K562 (cell line): ENCODE data around the gene CGA. TPM values are rescaled to one million over a fixed set of nuclear protein-coding genes. Genes with fewer than 3 reads are reported as not detected.

Experiments
- ATAC-seq: fragments of 200-7000 bp; cut with Tn5 transposase; 3 replicates; pipeline ENCODE4 v1.9.1; 2020; ENCODE audit warnings: moderate library complexity
- BruUV-seq: library from RNA; stranded (reverse); fragments of 400-500 nt; replicated peaks from 2 replicates; lab custom pipeline; 2021; lab: Mats Ljungman, UMichigan
- CTCF ChIA-PET: fragments of 300-600 bp; formaldehyde crosslinking; extraction: SDS; loops from one replicate; lab custom pipeline; 2021; ENCODE audit warnings: low intra/inter-chr PET ratio; lab: Yijun Ruan, JAX
- POLR2A ChIA-PET: fragments of 300-600, 350-650 bp; sonication (Branson Sonifier 250); formaldehyde crosslinking; extraction: SDS; loops from one replicate; lab custom pipeline; 2021; ENCODE audit warnings: antibody characterized with exemption, inconsistent platforms; lab: Yijun Ruan, JAX
- DNase-seq, 4 experiments: peaks; one replicate each; pipeline versions ENCODE4 v3.0.0 to v3.0.0-alpha.2; 2011 to 2018; ENCODE audit warnings: low spot score in 3 of 4, mixed read lengths in 3 of 4; ENCODE audit errors: extremely low read depth in 1 of 4
- FAIRE-seq: peaks from 2 replicates; lab custom pipeline; 2011; peaks lifted over from hg19 to GRCh38; lab: Jason Lieb, UNC
- H2AFZ ChIP-seq: 2 replicates; pipeline ENCODE4 v1.6.0; 2011; ENCODE audit warnings: low read depth, low read length, control low read depth, inconsistent platforms
- H3K27ac ChIP-seq: fragments of 200-600 bp; 3 replicates; pipeline ENCODE4 v1.8.0; 2011; ENCODE audit warnings: low read depth, mild to moderate bottlenecking, control low read depth, inconsistent platforms, low read length, moderate library complexity, mixed read lengths; ENCODE audit errors: extremely low read depth
- H3K27me3 ChIP-seq, 2 experiments: fragments of 300-600 bp in 1 of 2; 2 replicates in 1 of 2; 3 replicates in 1 of 2; pipeline versions ENCODE4 v1.6.0 to v1.8.0; 2011; ENCODE audit warnings: inconsistent platforms in 2 of 2, low read length in 2 of 2, mild to moderate bottlenecking in 1 of 2, mixed read lengths in 1 of 2, moderate library complexity in 1 of 2; ENCODE audit not compliant: control insufficient read depth in 2 of 2, insufficient read depth in 2 of 2
- H3K36me3 ChIP-seq: fragments of 300-600 bp; 3 replicates; pipeline ENCODE4 v1.8.0; 2011; ENCODE audit warnings: mild to moderate bottlenecking, low read length, inconsistent platforms; ENCODE audit not compliant: control insufficient read depth, insufficient read depth
- H3K4me1 ChIP-seq, 2 experiments: fragments of 200-600 bp in 1 of 2; replicated peaks in 1 of 2; 2 replicates in 1 of 2; 3 replicates in 1 of 2; pipeline versions ENCODE4 v1.5.1 to v1.8.0; 2011; ENCODE audit warnings: inconsistent platforms in 2 of 2, low read length in 2 of 2, mild to moderate bottlenecking in 1 of 2, mixed read lengths in 1 of 2, moderate library complexity in 1 of 2; ENCODE audit not compliant: control insufficient read depth in 2 of 2, insufficient read depth in 2 of 2
- H3K4me2 ChIP-seq: 2 replicates; pipeline ENCODE4 v1.6.1; 2011; ENCODE audit warnings: low read length, control low read depth, inconsistent platforms, mixed read lengths; ENCODE audit not compliant: insufficient read depth
- H3K4me3 ChIP-seq: fragments of 200-600 bp; sonication (generic), shearing (Covaris generic); 2 replicates; pipeline ENCODE4 v1.5.1; 2016; ENCODE audit warnings: control low read depth, inconsistent platforms
- H3K79me2 ChIP-seq: fragments of 200-600 bp; 3 replicates; pipeline ENCODE4 v1.8.0; 2011; ENCODE audit warnings: low read length, inconsistent platforms; ENCODE audit not compliant: control insufficient read depth, insufficient read depth
- H3K9ac ChIP-seq, 2 experiments: 2 replicates each; pipeline versions ENCODE4 v1.6.0 to v1.6.1; 2011; ENCODE audit warnings: low read depth in 2 of 2, low read length in 2 of 2, control low read depth in 1 of 2, inconsistent platforms in 1 of 2, mild to moderate bottlenecking in 1 of 2, mixed read lengths in 1 of 2; ENCODE audit not compliant: insufficient read depth in 1 of 2
- H3K9me1 ChIP-seq: one replicate; pipeline ENCODE4 v1.6.0; 2011; ENCODE audit warnings: inconsistent platforms, mild to moderate bottlenecking, low read length, moderate library complexity; ENCODE audit not compliant: control insufficient read depth, insufficient read depth
- H3K9me3 ChIP-seq: replicated peaks from 2 replicates; pipeline ENCODE4 v1.5.1; 2011; ENCODE audit warnings: low read depth, low read length, inconsistent platforms; ENCODE audit not compliant: control insufficient read depth, insufficient read depth
- H4K20me1 ChIP-seq: replicated peaks from 2 replicates; pipeline ENCODE4 v1.6.1; 2011; ENCODE audit warnings: low read length, inconsistent platforms, mixed read lengths; ENCODE audit not compliant: control insufficient read depth, insufficient read depth
- CBX1 ChIP-seq: sonication (generic); IDR thresholded peaks from 2 replicates; pipeline ENCODE4 v1.6.1; 2016; ENCODE audit warnings: antibody characterized with exemption, low read depth, mild to moderate bottlenecking
- ETV1 ChIP-seq: fragments of 450-650 bp; conservative IDR thresholded peaks from 2 replicates; pipeline ENCODE4 v1.6.1; 2016; ENCODE audit warnings: missing genetic modification characterization, control low read depth, low read depth, missing compliant biosample characterization
- GATA2 ChIP-seq: sonication (generic); formaldehyde crosslinking; IDR thresholded peaks from 2 replicates; pipeline ENCODE4 v1.4.0; 2020; ENCODE audit warnings: mild to moderate bottlenecking, missing genetic modification reagents
- HOMEZ ChIP-seq: fragments of 250-450 bp; sonication (Bioruptor Pico); IDR thresholded peaks from 2 replicates; pipeline ENCODE4 v1.4.0; 2020; ENCODE audit warnings: mild to moderate bottlenecking, moderate library complexity
- PHF20 ChIP-seq: fragments of 450-650 bp; IDR thresholded peaks from 2 replicates; pipeline ENCODE4 v1.6.1; 2018; ENCODE audit not compliant: partially characterized antibody
- SFPQ ChIP-seq: fragments of 200-400 bp; formaldehyde crosslinking; IDR thresholded peaks from 2 replicates; pipeline ENCODE4 v1.6.1; 2017; ENCODE audit warnings: mild to moderate bottlenecking, low read depth, low read length, moderate library complexity
- ZBTB11 ChIP-seq, 3 experiments: fragments of 200-800 bp in 1 of 3; fragments of 250-450 bp in 1 of 3; fragments of 450-650 bp in 1 of 3; sonication (Bioruptor Pico) in 1 of 3; sonication (Bioruptor generic) in 1 of 3; formaldehyde crosslinking in 1 of 3; IDR thresholded peaks; 2 replicates each; pipeline versions ENCODE4 v1.6.1 to v1.8.0; 2016 to 2022; ENCODE audit warnings: mild to moderate bottlenecking in 2 of 3, missing genetic modification characterization in 2 of 3, missing compliant biosample characterization in 1 of 3, moderate library complexity in 1 of 3
- ZNF121 ChIP-seq: sonication (generic); formaldehyde crosslinking; conservative IDR thresholded peaks from 2 replicates; pipeline ENCODE4 v1.8.0; 2022; ENCODE audit warnings: missing genetic modification reagents
- ZNF124 ChIP-seq: sonication (generic); formaldehyde crosslinking; IDR thresholded peaks from 2 replicates; pipeline ENCODE4 v1.8.1; 2022; ENCODE audit warnings: missing genetic modification reagents
- ZNF133 ChIP-seq: fragments of 250-450 bp; sonication (Bioruptor Pico); IDR thresholded peaks from 2 replicates; pipeline ENCODE4 v1.4.0; 2020; ENCODE audit warnings: mild to moderate bottlenecking
- ZNF24 ChIP-seq: fragments of 450-650 bp; IDR thresholded peaks from 2 replicates; pipeline ENCODE4 v1.6.1; 2016
- ZNF316 ChIP-seq: fragments of 450-650 bp; IDR thresholded peaks from 2 replicates; pipeline ENCODE4 v1.6.1; 2016
- WGBS: fragments of 100-300 bp; shearing (Covaris generic); methylation state at CpG from one replicate; pipeline ENCODE4 v1.1.6; 2016; ENCODE audit warnings: low coverage, mixed read lengths; ENCODE audit not compliant: insufficient coverage; ENCODE audit errors: missing lambda C conversion rate; 5-methylcytosine and 5-hydroxymethylcytosine counted together
- in situ Hi-C: fragments of 300-500 bp; cut with MboI; formaldehyde crosslinking; loops from 4 replicates; pipeline ENCODE4 v1.15.0; 2018; ENCODE audit warnings: inconsistent platforms, mixed read lengths
- intact Hi-C: fragments of 100-400 bp; cut with micrococcal nuclease; formaldehyde crosslinking; loops from 2 replicates; pipeline ENCODE4 v1.14.2; 2022
- polyA plus RNA-seq, 8 experiments: library from polyadenylated mRNA; depleted of rRNA in 4 of 8; stranded (reverse) in 5 of 8; unstranded in 3 of 8; fragments of >200 nt; fragmentation: Nextera tagmentation in 2 of 8; fragmentation: Illumina TruSeq in 1 of 8; extraction: Ambion mirVana in 2 of 8; extraction: Trizol in 1 of 8; gene quantifications; 2 replicates each; pipeline versions ENCODE4 v1.2.1 to v1.2.3, GENCODE V29; 2011 to 2014; ENCODE audit warnings: inconsistent platforms in 1 of 8, missing spikeins in 1 of 8
- total RNA-seq, 7 experiments: library from RNA; depleted of rRNA in 6 of 7; stranded (reverse); fragments of >200 nt in 6 of 7; fragmentation: Illumina TruSeq in 2 of 7; extraction: Trizol in 2 of 7; gene quantifications; 2 replicates each; pipeline versions ENCODE4 v1.2.1 to v1.2.3, GENCODE V29; 2011 to 2021; ENCODE audit warnings: low replicate concordance in 1 of 7

Gene CGA
- total and polyA plus RNA-seq, 9 of the 15 experiments (the other 6 are each of a cell fraction or from before 2014, with no cell fraction given) = 0.13 to 0.24 TPM; not detected in 7

DNA sequence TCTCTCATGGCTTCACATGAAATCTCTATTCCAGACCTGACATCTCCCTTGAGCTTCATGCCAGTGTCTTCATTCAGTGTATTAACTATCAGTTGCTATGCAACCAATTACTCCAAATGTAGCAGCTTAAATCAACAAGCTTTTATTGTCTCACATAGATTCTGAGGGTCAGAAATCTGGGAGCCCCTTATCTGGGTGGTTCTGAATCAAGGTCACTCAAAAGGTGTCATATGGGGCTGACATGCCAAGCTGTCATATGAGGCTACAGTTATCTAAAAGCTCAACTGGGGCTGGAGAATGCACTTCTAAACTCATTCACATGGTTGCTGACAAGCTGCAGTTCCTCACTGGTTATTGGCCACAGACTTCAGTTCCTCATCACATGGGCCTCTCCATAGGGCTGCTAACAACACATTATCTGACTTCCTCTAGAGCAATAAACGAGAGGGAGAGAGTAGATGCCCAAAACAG lies 7.3 kb upstream of the CGA start:
- FAIRE-seq (no peak), DNase-seq (no peak), ATAC-seq (no peak)
- H4K20me1 ChIP-seq = no peaks in the 10 kb centered on the region
- no peak overlapping the region for H3K9ac ChIP-seq
- no peaks in the 10 kb centered on the region for H3K9me3 ChIP-seq
- no peaks in the 10 kb centered on the region for H3K9me1 ChIP-seq
- H3K4me3 ChIP-seq = no peak overlapping the region
- no peak overlapping the region for H3K27ac ChIP-seq
- no peaks in the 10 kb centered on the region for H3K4me1 ChIP-seq
- POLR2A ChIA-PET = interaction anchor here (0.7 kb wide), 1 partner anchor 122 kb away, joined by 3 read pairs; no protein-coding TSS in a partner anchor
- no TSS peak for BruUV-seq
- H3K36me3 ChIP-seq = no peaks in the 10 kb centered on the region
- WGBS = 0% methylated on average over 1 of the region's 1 CpG
- CTCF ChIA-PET = no interaction called here
- intact Hi-C loops = no loop called here
- in situ Hi-C loops = no loop called here
- H3K4me2 ChIP-seq = no peak overlapping the region
- no peak for TF ChIP-seq ZNF121 (CRISPR knock-in tag)
- TF ChIP-seq ZNF133 (CRISPR knock-in tag) = no peak
- TF ChIP-seq CBX1 = no peak
- TF ChIP-seq GATA2 (CRISPR knock-in tag) = no peak
- TF ChIP-seq SFPQ = no peak
- TF ChIP-seq ZNF24 = no peak
- TF ChIP-seq ZNF124 = no peak
- no peak for TF ChIP-seq ETV1 (tag)
- TF ChIP-seq PHF20 = no peak
- no peak for TF ChIP-seq ZBTB11 (CRISPR knock-in tag; IDR thresholded peaks at IDR 0.05)
- TF ChIP-seq ZNF316 = no peak
- no peak for TF ChIP-seq HOMEZ (CRISPR knock-in tag)
- no peak overlapping the region for H2AFZ ChIP-seq
- no peaks in the 10 kb centered on the region; a peak in 2 of 5 replicates for H3K27me3 ChIP-seq
- H3K79me2 ChIP-seq = no peaks in the 10 kb centered on the region
